IMR-90 (cell line): ENCODE data around the gene KCNJ6. TPM values are rescaled to one million over a fixed set of nuclear protein-coding genes. Genes with fewer than 3 reads are reported as not detected.
A peak's percentile ranks its signal among the peaks of the same experiment; 100 is the strongest.
"Not testable (repeated sequence)": the region's sequence is repeated elsewhere in the genome, so short reads cannot be mapped to it uniquely, and the experiment has no call there.

Source experiments
- ATAC-seq: fragments of 200-7000 bp; cut with Tn5 transposase; 2 replicates; pipeline ENCODE4 v1.9.1; 2020; ENCODE audit warnings: low read depth, mild to moderate bottlenecking, moderate library complexity
- BruUV-seq: library from RNA; stranded (reverse); fragments of 400-500 nt; replicated peaks from 2 replicates; lab custom pipeline; 2021; lab: Mats Ljungman, UMichigan
- CTCF ChIA-PET: fragments of 300-600 bp; formaldehyde crosslinking; extraction: SDS; loops from one replicate; lab custom pipeline; 2021; ENCODE audit warnings: antibody characterized with exemption; lab: Yijun Ruan, JAX
- POLR2A ChIA-PET: fragments of 300-600 bp; sonication (Branson Sonifier 250); formaldehyde crosslinking; loops from one replicate; lab custom pipeline; 2022; ENCODE audit warnings: antibody characterized with exemption; ENCODE audit not compliant: unreplicated experiment; lab: Charles Lee
- DNase-seq: peaks from one replicate; pipeline ENCODE4 v3.0.0; 2013
- H2AFZ ChIP-seq: replicated peaks from 2 replicates; pipeline ENCODE3; 2013; ENCODE audit warnings: low read length, mild to moderate bottlenecking; ENCODE audit not compliant: poor library complexity
- H2AK5ac ChIP-seq: 2 replicates; pipeline ENCODE4 v1.6.1; 2013; ENCODE audit warnings: low read depth, low read length, inconsistent platforms
- H2AK9ac ChIP-seq: replicated peaks from 2 replicates; pipeline ENCODE3; 2013; ENCODE audit warnings: mild to moderate bottlenecking, low read depth, low read length, moderate library complexity; ENCODE audit not compliant: poor library complexity
- H2BK120ac ChIP-seq: 2 replicates; pipeline ENCODE4 v1.6.1; 2013; ENCODE audit warnings: low read depth, low read length, inconsistent platforms
- H2BK15ac ChIP-seq: 3 replicates; pipeline ENCODE4 v1.6.1; 2013; ENCODE audit warnings: low read depth, low read length, inconsistent platforms
- H2BK20ac ChIP-seq: 2 replicates; pipeline ENCODE4 v1.6.1; 2013; ENCODE audit warnings: low read depth, mild to moderate bottlenecking, inconsistent platforms, low read length, moderate library complexity
- H2BK5ac ChIP-seq: 2 replicates; pipeline ENCODE4 v1.6.1; 2013; ENCODE audit warnings: mild to moderate bottlenecking, low read depth, low read length, inconsistent platforms; ENCODE audit not compliant: poor library complexity, severe bottlenecking
- H3K14ac ChIP-seq: replicated peaks from 2 replicates; pipeline ENCODE4 v1.6.1; 2013; ENCODE audit warnings: low read depth, low read length, inconsistent platforms
- H3K18ac ChIP-seq: 2 replicates; pipeline ENCODE4 v1.6.1; 2013; ENCODE audit warnings: low read depth, low read length, control low read depth
- H3K23ac ChIP-seq: 2 replicates; pipeline ENCODE4 v1.6.1; 2013; ENCODE audit warnings: low read depth, low read length, inconsistent platforms
- H3K27ac ChIP-seq: 2 replicates; pipeline ENCODE4 v1.5.1; 2013; ENCODE audit warnings: mild to moderate bottlenecking, control low read depth, low read length; ENCODE audit not compliant: insufficient read depth
- H3K27me3 ChIP-seq: 2 replicates; pipeline ENCODE4 v1.6.1; 2013; ENCODE audit warnings: low read length; ENCODE audit not compliant: control insufficient read depth, insufficient read depth
- H3K36me3 ChIP-seq: 2 replicates; pipeline ENCODE4 v1.6.1; 2013; ENCODE audit warnings: low read length, mixed read lengths; ENCODE audit not compliant: control insufficient read depth, insufficient read depth
- H3K4ac ChIP-seq: 2 replicates; pipeline ENCODE4 v1.6.1; 2013; ENCODE audit warnings: low read depth, low read length, inconsistent platforms
- H3K4me1 ChIP-seq: 2 replicates; pipeline ENCODE4 v1.6.1; 2013; ENCODE audit warnings: low read length, mixed read lengths; ENCODE audit not compliant: control insufficient read depth, insufficient read depth
- H3K4me2 ChIP-seq: 2 replicates; pipeline ENCODE4 v1.6.1; 2013; ENCODE audit warnings: low read depth, mild to moderate bottlenecking, control low read depth, low read length, moderate library complexity
- H3K4me3 ChIP-seq: 2 replicates; pipeline ENCODE4 v1.5.1; 2013; ENCODE audit warnings: low read depth, mild to moderate bottlenecking, control low read depth, low read length, moderate library complexity; ENCODE audit not compliant: insufficient read depth
- H3K56ac ChIP-seq: 2 replicates; pipeline ENCODE4 v1.6.1; 2013; ENCODE audit warnings: low read length, inconsistent platforms; ENCODE audit not compliant: insufficient read depth; ENCODE audit errors: extremely low read depth
- H3K79me1 ChIP-seq, 2 experiments: 2 replicates each; pipeline ENCODE4 v1.6.1; 2013; ENCODE audit warnings: low read length in 2 of 2, inconsistent platforms in 1 of 2, low read depth in 1 of 2
- H3K9ac ChIP-seq: 2 replicates; pipeline ENCODE4 v1.6.1; 2013; ENCODE audit warnings: low read depth, low read length, control low read depth
- H3K9me1 ChIP-seq: 2 replicates; pipeline ENCODE4 v1.6.1; 2013; ENCODE audit warnings: low read length, inconsistent platforms; ENCODE audit not compliant: insufficient read depth
- H3K9me3 ChIP-seq: 2 replicates; pipeline ENCODE4 v1.6.1; 2013; ENCODE audit warnings: low read length; ENCODE audit not compliant: control insufficient read depth, insufficient read depth
- H4K20me1 ChIP-seq: 2 replicates; pipeline ENCODE4 v1.6.1; 2013; ENCODE audit warnings: low read length, inconsistent platforms; ENCODE audit not compliant: insufficient read depth
- H4K5ac ChIP-seq: 2 replicates; pipeline ENCODE4 v1.6.1; 2013; ENCODE audit warnings: mild to moderate bottlenecking, low read depth, low read length, control low read depth
- H4K8ac ChIP-seq, 2 experiments: 2 replicates each; pipeline ENCODE4 v1.6.1; 2013; ENCODE audit warnings: low read depth in 2 of 2, low read length in 2 of 2, control low read depth in 1 of 2, inconsistent platforms in 1 of 2
- H4K91ac ChIP-seq: 2 replicates; pipeline ENCODE4 v1.6.1; 2013; ENCODE audit warnings: low read depth, low read length, inconsistent platforms; ENCODE audit not compliant: insufficient read depth
- WGBS, 2 experiments: methylation state at CpG; one replicate each; pipeline versions ENCODE4 v1.1.5 to v1.1.7; 2013; ENCODE audit warnings: missing lambda C conversion rate in 2 of 2; ENCODE audit not compliant: insufficient read length in 1 of 2; ENCODE audit errors: extremely low coverage in 2 of 2; 5-methylcytosine and 5-hydroxymethylcytosine counted together
- dilution Hi-C: fragments of 300-500 bp; cut with HindIII; formaldehyde crosslinking; loops from one replicate; pipeline ENCODE4 v1.14.3; 2018; ENCODE audit warnings: low sequenced_read_pairs; ENCODE audit not compliant: unreplicated experiment
- in situ Hi-C: fragments of 300-500 bp; cut with MboI; formaldehyde crosslinking; loops from 3 replicates; pipeline ENCODE4 v1.14.3; 2019; ENCODE audit warnings: low sequenced_read_pairs, inconsistent platforms, mixed read lengths
- intact Hi-C: fragments of 100-400 bp; cut with micrococcal nuclease; formaldehyde crosslinking; loops from 2 replicates; pipeline ENCODE4 v1.10.0; 2022
- polyA plus RNA-seq, 3 experiments: library from polyadenylated mRNA; depleted of rRNA; stranded (reverse); fragments of >200 nt; gene quantifications; 2 replicates each; pipeline ENCODE4 v1.2.3, GENCODE V29; 2012; ENCODE audit warnings: low replicate concordance in 1 of 3
- total RNA-seq: library from RNA; depleted of rRNA; stranded (reverse); fragments of >200 nt; gene quantifications from 2 replicates; pipeline ENCODE4 v1.2.3, GENCODE V29; 2012

KCNJ6 gene
- total and polyA plus RNA-seq, 2 of the 4 experiments (the other 2 are of a cell fraction), result under 0.01 to 0.02 TPM

GRCh38 chr21:37761406-37761805 lies 154.9 kb downstream of the KCNJ6 start:
- POLR2A ChIA-PET, result not testable (repeated sequence)
- 93 to 100% methylated on average over 3 of the region's 4 CpGs for WGBS, 2 experiments

More at GRCh38 chr21:37761406-37761805, 154.9 kb downstream of the KCNJ6 start:
- H3K79me1 ChIP-seq, H3K56ac ChIP-seq, H4K5ac ChIP-seq, H4K8ac ChIP-seq, ATAC-seq, H3K4me2 ChIP-seq, H2BK120ac ChIP-seq, DNase-seq, H3K4me1 ChIP-seq, H4K91ac ChIP-seq, H2AK9ac ChIP-seq, H3K27ac ChIP-seq, H3K18ac ChIP-seq, in situ Hi-C loops, BruUV-seq, H3K27me3 ChIP-seq, H3K4me3 ChIP-seq, intact Hi-C loops, H2BK20ac ChIP-seq, H3K9ac ChIP-seq, CTCF ChIA-PET, dilution Hi-C loops, H3K9me1 ChIP-seq, H3K9me3 ChIP-seq, H2AK5ac ChIP-seq, H4K20me1 ChIP-seq, H3K36me3 ChIP-seq, H3K23ac ChIP-seq, H3K4ac ChIP-seq, H3K14ac ChIP-seq: not testable (repeated sequence)
- Histone ChIP-seq H2AFZ (peak overlapping the region; percentile 70), H2BK15ac (0 out of 3 replicates have a peak overlapping the region, but pooled peaks have one; percentile 58), H2BK5ac (peak overlapping the region; percentile 89)
